A549 (cell line): ENCODE measurements around the gene LAMC3. TPM values are rescaled to one million over a fixed set of nuclear protein-coding genes. Genes with fewer than 3 reads are reported as not detected.
"Not testable (repeated sequence)": the region's sequence is repeated elsewhere in the genome, so short reads cannot be mapped to it uniquely, and the experiment has no call there.

Experiments
- ATAC-seq, 2 experiments: fragments of 200-7000 bp in 1 of 2; fragments of >200 bp in 1 of 2; cut with Nextera tagmentation in 1 of 2; cut with Tn5 transposase in 1 of 2; 3 replicates each; pipeline versions ENCODE4 v1.8.0 to v1.9.1; 2018 to 2020; ENCODE audit warnings: mild to moderate bottlenecking in 1 of 2, moderate library complexity in 1 of 2
- CTCF ChIA-PET: fragments of 300-600 bp; sonication (Branson Sonifier 250); formaldehyde crosslinking; extraction: SDS; loops from one replicate; lab custom pipeline; 2021; ENCODE audit warnings: antibody characterized with exemption, inconsistent platforms; lab: Yijun Ruan, JAX
- POLR2A ChIA-PET: fragments of 350-600 bp; formaldehyde crosslinking; extraction: SDS; loops from one replicate; lab custom pipeline; 2021; ENCODE audit warnings: antibody characterized with exemption, inconsistent platforms; lab: Yijun Ruan, JAX
- DNase-seq, 2 experiments: peaks; one replicate each; pipeline versions ENCODE4 v3.0.0 to v3.0.0-alpha.2; 2011 to 2016; ENCODE audit warnings: low read depth in 1 of 2, low spot score in 1 of 2
- FAIRE-seq: peaks from 2 replicates; lab custom pipeline; 2011; peaks lifted over from hg19 to GRCh38; lab: Jason Lieb, UNC
- H3K27ac ChIP-seq, 2 experiments: fragments of >200 bp; sonication (Bioruptor Twin); formaldehyde crosslinking; 3 replicates each; pipeline ENCODE4 v1.5.1; 2016 to 2017
- H3K4me1 ChIP-seq: fragments of >200 bp; sonication (Bioruptor Twin); formaldehyde crosslinking; 3 replicates; pipeline ENCODE4 v1.6.1; 2016
- H3K4me2 ChIP-seq: fragments of >200 bp; sonication (Bioruptor Twin); formaldehyde crosslinking; 3 replicates; pipeline ENCODE4 v1.6.1; 2016
- H3K4me3 ChIP-seq: fragments of >200 bp; sonication (Bioruptor Twin); formaldehyde crosslinking; 3 replicates; pipeline ENCODE4 v1.5.1; 2016
- H3K9me3 ChIP-seq: fragments of >200 bp; sonication (Bioruptor Twin); formaldehyde crosslinking; 3 replicates; pipeline ENCODE4 v1.6.1; 2016
- EHF ChIP-seq: fragments of 250-450 bp; sonication (Bioruptor Pico); IDR thresholded peaks from 2 replicates; pipeline ENCODE4 v1.5.0; 2020; ENCODE audit warnings: mild to moderate bottlenecking
- EHMT2 ChIP-seq: fragments of 200-600 bp; sonication (generic); IDR thresholded peaks from 2 replicates; pipeline ENCODE4 v1.6.1; 2016; ENCODE audit warnings: antibody characterized with exemption, low read depth, mild to moderate bottlenecking, moderate library complexity
- FOSB ChIP-seq: fragments of 250-450 bp; sonication (Bioruptor Pico); IDR thresholded peaks from 2 replicates; pipeline ENCODE4 v1.5.0; 2020; ENCODE audit warnings: mild to moderate bottlenecking, moderate library complexity
- FOXS1 ChIP-seq: fragments of 250-450 bp; sonication (Bioruptor Pico); IDR thresholded peaks from 2 replicates; pipeline ENCODE4 v1.5.0; 2020; ENCODE audit warnings: mild to moderate bottlenecking, moderate library complexity
- GATA3 ChIP-seq: IDR thresholded peaks from 2 replicates; pipeline ENCODE4 v1.6.1; 2012; ENCODE audit warnings: borderline replicate concordance
- HDAC2 ChIP-seq: fragments of 200-600 bp; sonication (generic); IDR thresholded peaks from 2 replicates; pipeline ENCODE4 v1.6.1; 2016
- HMGXB4 ChIP-seq: fragments of 250-450 bp; sonication (Bioruptor Pico); IDR thresholded peaks from 2 replicates; pipeline ENCODE4 v1.5.0; 2021; ENCODE audit warnings: mild to moderate bottlenecking, moderate library complexity, borderline replicate concordance
- JUN ChIP-seq, 2 experiments: fragments of >200 bp; sonication (Bioruptor Twin); formaldehyde crosslinking; IDR thresholded peaks; 2 replicates in 1 of 2; 3 replicates in 1 of 2; pipeline ENCODE4 v1.6.1; 2016 to 2017
- JUNB ChIP-seq: fragments of >200 bp; sonication (Bioruptor Twin); formaldehyde crosslinking; IDR thresholded peaks from 2 replicates; pipeline ENCODE4 v1.6.1; 2016
- NPAS2 ChIP-seq: fragments of 250-450 bp; sonication (Bioruptor Pico); IDR thresholded peaks from 2 replicates; pipeline ENCODE4 v1.8.0; 2022; ENCODE audit warnings: mild to moderate bottlenecking, moderate library complexity, borderline replicate concordance
- PBX3 ChIP-seq: IDR thresholded peaks from 2 replicates; pipeline ENCODE4 v1.6.1; 2012
- POLR2AphosphoS2 ChIP-seq: conservative IDR thresholded peaks from 2 replicates; pipeline ENCODE4 v1.6.1; 2012; ENCODE audit warnings: low read length, improper control_type of control experiment, inconsistent platforms
- RCOR1 ChIP-seq: fragments of 150-350 bp; IDR thresholded peaks from 2 replicates; pipeline ENCODE4 v1.6.1; 2014; ENCODE audit warnings: antibody characterized with exemption, low read length, low read depth
- REST ChIP-seq: fragments of 200-600 bp; sonication (generic); IDR thresholded peaks from 2 replicates; pipeline ENCODE4 v1.6.1; 2016; ENCODE audit warnings: antibody characterized with exemption, mild to moderate bottlenecking, moderate library complexity
- SREBF2 ChIP-seq: fragments of 450-650 bp; IDR thresholded peaks from 2 replicates; pipeline ENCODE4 v1.6.1; 2014; ENCODE audit warnings: mild to moderate bottlenecking, moderate library complexity
- TP53 ChIP-seq: fragments of 250-450 bp; sonication (Bioruptor Pico); IDR thresholded peaks from 2 replicates; pipeline ENCODE4 v1.5.0; 2021; ENCODE audit warnings: mild to moderate bottlenecking, moderate library complexity
- WGBS: methylation state at CpG from one replicate; pipeline ENCODE4 v1.1.6; 2017; ENCODE audit errors: missing lambda C conversion rate; 5-methylcytosine and 5-hydroxymethylcytosine counted together
- polyA plus RNA-seq, 4 experiments: library from polyadenylated mRNA; depleted of rRNA in 3 of 4; stranded (reverse); fragments of >200 nt; fragmentation: RNase III in 1 of 4; extraction: RNeasy Plus Mini Kit Qiagen cat#74134 plus additional on column Dnase treatment in 1 of 4; gene quantifications; 2 replicates in 3 of 4; 3 replicates in 1 of 4; pipeline ENCODE4 v1.2.3, GENCODE V29; 2011 to 2017

LAMC3 gene
- polyA plus RNA-seq, 2 of the 4 experiments (the other 2 are of a cell fraction), result 1.0 to 1.5 TPM

GRCh38 chr9:131113655-131114054 is 104.7 kb downstream of the LAMC3 start:
- 71% methylated on average over 8 of the region's 8 CpGs for WGBS
- H3K27ac ChIP-seq, result no peak overlapping the region
- H3K4me2 ChIP-seq, result no peak overlapping the region
- H3K4me1 ChIP-seq, result 0 out of 3 replicates have a peak, but pooled peaks cover 6% of the 10 kb centered on the region
- POLR2A ChIA-PET, result interaction anchor here (0.7 to 3.5 kb wide), 2 partner anchors 11 to 56 kb away, joined by 5 to 11 read pairs; partner anchors contain the start of gene NUP214
- CTCF ChIA-PET, result interaction anchor here (1.3 to 1.7 kb wide), 2 partner anchors 9 to 67 kb away, joined by 4 to 5 read pairs; no protein-coding TSS in a partner anchor
- no peak overlapping the region for H3K4me3 ChIP-seq
- ATAC-seq, result peak; percentile 18 to 20; a peak in 3 of 6 replicates
- H3K9me3 ChIP-seq, result no peaks in the 10 kb centered on the region
- DNase-seq, result no peak
- no peak for FAIRE-seq
- TF ChIP-seq NPAS2 (CRISPR knock-in tag) (no peak), JUNB (no peak), POLR2AphosphoS2 (no peak)
- TF ChIP-seq, all 56 proteins: peak for 0

GRCh38 chr9:131114084-131114535 is 105.1 kb downstream of the LAMC3 start:
- H3K4me2 ChIP-seq, result no peak overlapping the region
- DNase-seq (no peak), ATAC-seq (peak; percentile 2 to 18; a peak in 3 of 6 replicates), FAIRE-seq (no peak)
- ChIA-PET POLR2A (interaction anchor here (0.7 to 3.5 kb wide), 2 partner anchors 11 to 56 kb away, joined by 5 to 11 read pairs; partner anchors contain the start of gene NUP214), CTCF (interaction anchor here (1.3 kb wide), 1 partner anchor 9 kb away, joined by 5 read pairs; no protein-coding TSS in a partner anchor)
- no peak overlapping the region for H3K27ac ChIP-seq
- WGBS, result 54% methylated on average over 8 of the region's 8 CpGs
- no peak overlapping the region for H3K4me3 ChIP-seq
- H3K9me3 ChIP-seq, result no peaks in the 10 kb centered on the region
- 0 out of 3 replicates have a peak, but pooled peaks cover 6% of the 10 kb centered on the region for H3K4me1 ChIP-seq
- no peak for TF ChIP-seq REST
- TF ChIP-seq JUN (IDR thresholded peaks at IDR 0.05), result no peak
- no peak for TF ChIP-seq FOXS1 (CRISPR knock-in tag)
- no peak for TF ChIP-seq GATA3
- no peak for TF ChIP-seq POLR2AphosphoS2
- no peak for TF ChIP-seq SREBF2
- no peak for TF ChIP-seq EHF
- TF ChIP-seq FOSB (CRISPR knock-in tag), result no peak
- no peak for TF ChIP-seq TP53 (CRISPR knock-in tag)
- no peak for TF ChIP-seq RCOR1
- TF ChIP-seq HMGXB4, result no peak
- TF ChIP-seq HDAC2, result no peak
- no peak for TF ChIP-seq EHMT2
- TF ChIP-seq PBX3, result no peak

GRCh38 chr9:131115360-131115742 is 106.4 kb downstream of the LAMC3 start:
- POLR2A ChIA-PET, H3K4me2 ChIP-seq, H3K9me3 ChIP-seq, H3K27ac ChIP-seq, H3K4me3 ChIP-seq, ATAC-seq, FAIRE-seq, DNase-seq, H3K4me1 ChIP-seq: not testable (repeated sequence)
- WGBS, result 84% methylated on average over 6 of the region's 6 CpGs
- CTCF ChIA-PET, result interaction anchor here (0.6 to 1.1 kb wide), 2 partner anchors 21 to 344 kb away, joined by 3 read pairs; no protein-coding TSS in a partner anchor
